CD4-positive, CD25-positive, alpha-beta regulatory T cell (primary cell): ENCODE measurements around the gene NUP160. TPM values are rescaled to one million over a fixed set of nuclear protein-coding genes. Genes with fewer than 3 reads are reported as not detected.
"Not testable (repeated sequence)": the region's sequence is repeated elsewhere in the genome, so short reads cannot be mapped to it uniquely, and the experiment has no call there.

ENCODE experiments used
- ATAC-seq, 2 donors: fragments of 150-1000 bp; cut with Tn5 transposase; one replicate each; pipeline ENCODE4 v1.10.0; 2021; ENCODE audit warnings: low read depth in 2 of 2, moderate number of reproducible peaks in 2 of 2, moderate library complexity in 1 of 2
- DNase-seq, 3 donors: peaks; one replicate each; pipeline versions ENCODE4 v3.0.0 to v3.0.0-alpha.2; 2012 to 2022; ENCODE audit warnings: mixed read lengths in 1 of 3
- H3K27ac ChIP-seq: one replicate; pipeline ENCODE4 v1.7.0; 2013; ENCODE audit warnings: mild to moderate bottlenecking, low read length; ENCODE audit not compliant: insufficient read depth, poor library complexity, severe bottlenecking
- H3K27me3 ChIP-seq: one replicate; pipeline ENCODE4 v1.7.0; 2013; ENCODE audit warnings: low read length; ENCODE audit not compliant: control insufficient read depth, insufficient read depth
- H3K36me3 ChIP-seq: one replicate; pipeline ENCODE4 v1.7.0; 2013; ENCODE audit warnings: mild to moderate bottlenecking, low read length, moderate library complexity; ENCODE audit not compliant: control insufficient read depth, insufficient read depth
- H3K4me1 ChIP-seq: 2 replicates; pipeline ENCODE4 v1.7.0; 2013; ENCODE audit warnings: mild to moderate bottlenecking, low read length; ENCODE audit not compliant: insufficient read depth, control insufficient read depth, poor library complexity, severe bottlenecking
- H3K4me3 ChIP-seq: one replicate; pipeline ENCODE4 v1.7.0; 2013; ENCODE audit warnings: low read depth, mild to moderate bottlenecking, low read length, moderate library complexity
- H3K9me3 ChIP-seq, 2 experiments: 1 replicate in 1 of 2; 2 replicates in 1 of 2; pipeline ENCODE4 v1.7.0; 2013; ENCODE audit warnings: low read length in 2 of 2, mild to moderate bottlenecking in 1 of 2, moderate library complexity in 1 of 2; ENCODE audit not compliant: control insufficient read depth in 2 of 2
- H3K27ac Mint-ChIP-seq, 3 donors: one replicate each; pipeline ENCODE4 v1.8.0; 2020 to 2022; ENCODE audit warnings: mild to moderate bottlenecking in 3 of 3, mixed read lengths in 3 of 3, moderate library complexity in 2 of 3
- H3K27me3 Mint-ChIP-seq: one replicate; pipeline ENCODE4 v1.8.0; 2022; ENCODE audit warnings: mild to moderate bottlenecking, mixed read lengths
- H3K36me3 Mint-ChIP-seq: one replicate; pipeline ENCODE4 v1.8.0; 2020; ENCODE audit warnings: mixed read lengths
- H3K4me1 Mint-ChIP-seq, 4 donors: one replicate each; pipeline ENCODE4 v1.8.0; 2020 to 2022; ENCODE audit warnings: mixed read lengths in 4 of 4, mild to moderate bottlenecking in 1 of 4
- H3K4me3 Mint-ChIP-seq, 4 donors: one replicate each; pipeline ENCODE4 v1.8.0; 2020 to 2022; ENCODE audit warnings: mild to moderate bottlenecking in 4 of 4, mixed read lengths in 4 of 4, moderate library complexity in 3 of 4
- H3K9me3 Mint-ChIP-seq, 7 donors: one replicate each; pipeline ENCODE4 v1.8.0; 2020 to 2022; ENCODE audit warnings: mixed read lengths in 7 of 7, mild to moderate bottlenecking in 3 of 7, moderate library complexity in 2 of 7
- polyA plus RNA-seq, 4 donors: library from polyadenylated mRNA; unstranded; fragments of 300-500 nt; fragmentation: Illumina TruSeq; gene quantifications; one replicate each; pipeline ENCODE4 v1.2.3, GENCODE V29; 2021
- total RNA-seq: library from RNA; stranded (reverse); gene quantifications from one replicate; pipeline ENCODE4 v1.2.3, GENCODE V29; 2022

Gene NUP160
- total and polyA plus RNA-seq, 5 donors from 2014 or later, result 23.5 to 43.0 (median 25.0) TPM

- H3K27ac Mint-ChIP-seq, result no peak overlapping the region
Observed at GRCh38 chr11:47783087-47783610, 65.0 kb downstream of the NUP160 start.

DNA sequence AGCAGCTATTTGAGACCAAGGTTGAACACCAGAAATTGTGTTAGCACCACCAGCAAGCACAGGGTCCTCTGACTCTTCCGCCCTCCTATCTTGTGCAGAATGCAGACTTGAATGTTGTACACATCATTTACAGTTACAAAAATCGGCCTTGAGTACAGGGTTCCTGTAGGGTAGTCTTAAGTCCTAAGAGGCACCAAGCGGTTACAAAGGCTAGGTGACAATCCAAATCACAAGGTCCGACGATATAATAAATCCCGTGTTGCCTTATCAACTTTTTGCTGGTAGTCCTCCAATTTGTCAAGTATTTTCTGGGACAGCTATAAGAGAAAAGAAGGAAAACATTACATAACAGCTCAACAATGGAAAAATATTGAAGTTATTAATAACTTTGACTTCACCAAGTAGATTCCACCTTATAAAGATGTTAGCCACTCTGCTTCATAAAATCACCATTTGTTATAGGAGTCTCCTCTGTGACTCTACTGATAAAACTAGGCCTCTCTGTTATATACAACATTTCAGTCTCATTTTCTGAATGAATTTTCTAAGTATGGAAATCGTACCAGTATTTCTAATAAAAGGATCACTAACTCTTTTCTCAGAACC, 69.2 kb downstream of the NUP160 start:
- Mint-ChIP-seq H3K27me3 (no peaks in the 10 kb centered on the region), H3K36me3 (peaks cover 26% of the 10 kb centered on the region), H3K4me3 (no peak overlapping the region), H3K4me1 (peaks cover 0 to 5% (median 2%) of the 10 kb centered on the region in 4 donors), H3K27ac (peak overlapping the region in 1 of 3 donors; percentile 14), H3K9me3 (no peaks in the 10 kb centered on the region)
- Histone ChIP-seq H3K4me1 (no peaks in the 10 kb centered on the region), H3K9me3 (no peaks in the 10 kb centered on the region), H3K4me3 (no peak overlapping the region), H3K27me3 (no peaks in the 10 kb centered on the region), H3K27ac (no peak overlapping the region), H3K36me3 (peaks cover 58% of the 10 kb centered on the region)
- DNase-seq (no peak), ATAC-seq (no peak)

More at GRCh38 chr11:47783087-47783610, 65.0 kb downstream of the NUP160 start:
- Histone ChIP-seq H3K27ac (no peak overlapping the region), H3K9me3 (no peaks in the 10 kb centered on the region), H3K4me1 (no peaks in the 10 kb centered on the region), H3K4me3 (no peak overlapping the region), H3K36me3 (peaks cover 66% of the 10 kb centered on the region), H3K27me3 (no peaks in the 10 kb centered on the region)
- DNase-seq (no peak), ATAC-seq (no peak)
- Mint-ChIP-seq H3K27me3 (no peaks in the 10 kb centered on the region), H3K4me1 (no peaks in the 10 kb centered on the region), H3K9me3 (no peaks in the 10 kb centered on the region), H3K4me3 (no peak overlapping the region), H3K36me3 (peaks cover 36% of the 10 kb centered on the region)

DNA sequence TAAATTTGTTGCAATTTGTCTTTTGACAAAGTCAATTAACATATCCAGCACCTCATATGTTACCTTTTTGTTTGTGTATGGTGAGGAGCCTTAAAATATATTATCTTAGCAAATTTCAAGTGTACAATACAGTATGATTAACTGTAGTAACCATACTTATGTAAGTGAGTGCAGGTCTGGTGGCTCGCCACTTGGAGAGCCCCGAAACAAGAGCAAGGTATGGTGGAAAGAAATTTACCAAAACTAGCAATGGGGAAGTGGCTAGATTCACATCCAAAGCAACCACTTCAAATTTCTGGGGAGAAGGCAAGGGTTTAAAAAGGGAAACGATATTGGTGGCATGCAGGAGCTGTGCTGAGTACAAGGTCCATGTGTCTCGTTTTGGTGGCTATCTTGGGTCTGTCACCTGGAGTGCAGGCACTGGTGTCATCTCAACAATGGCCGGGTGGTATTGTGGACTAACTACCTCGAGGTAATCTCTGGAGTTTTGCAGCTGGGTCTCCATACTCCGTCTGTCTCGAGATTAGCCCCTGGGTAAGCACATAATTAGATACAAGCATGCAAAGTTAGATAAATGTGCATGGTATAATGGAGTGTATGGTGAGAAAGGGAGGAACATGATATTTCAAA, 72.8 kb downstream of the NUP160 start:
- DNase-seq (no peak), ATAC-seq (no peak)
- Histone ChIP-seq H3K27ac (no peak overlapping the region), H3K4me3 (no peak overlapping the region), H3K9me3 (no peaks in the 10 kb centered on the region), H3K4me1 (no peaks in the 10 kb centered on the region), H3K36me3 (peaks cover 39% of the 10 kb centered on the region), H3K27me3 (no peaks in the 10 kb centered on the region)
- H3K27ac Mint-ChIP-seq, result peak overlapping the region in 1 of 3 donors; percentile 7
- H3K36me3 Mint-ChIP-seq, result peaks cover 16% of the 10 kb centered on the region
- H3K27me3 Mint-ChIP-seq, result no peaks in the 10 kb centered on the region
- H3K4me1 Mint-ChIP-seq, result peaks cover 0 to 5% (median 2%) of the 10 kb centered on the region in 4 donors
- H3K4me3 Mint-ChIP-seq, result no peak overlapping the region
- no peaks in the 10 kb centered on the region for H3K9me3 Mint-ChIP-seq

DNA sequence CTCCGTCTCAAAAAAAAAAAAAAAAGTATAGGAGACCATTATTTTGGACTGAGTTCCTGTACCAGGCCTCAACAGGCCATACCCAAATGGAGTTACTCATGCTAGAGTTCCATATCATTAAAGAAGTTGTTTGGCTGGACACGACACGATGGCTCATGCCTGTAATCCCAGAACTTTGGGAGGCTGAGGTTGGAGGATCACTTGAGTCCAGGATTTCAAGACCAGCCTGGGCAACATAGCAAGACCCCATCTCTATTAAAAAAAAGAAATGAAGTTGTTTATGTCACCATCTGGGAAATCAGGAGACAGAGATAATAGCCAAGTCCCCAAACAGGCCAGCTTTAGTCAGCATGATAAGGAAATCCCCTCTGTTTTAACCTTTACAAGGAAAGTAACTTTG, 74.3 kb downstream of the NUP160 start:
- ATAC-seq, result no peak
- H3K4me1 ChIP-seq, result no peaks in the 10 kb centered on the region
- DNase-seq, result no peak
- H3K4me3 ChIP-seq, result no peak overlapping the region
- no peaks in the 10 kb centered on the region for H3K9me3 ChIP-seq
- H3K36me3 ChIP-seq, result peaks cover 25% of the 10 kb centered on the region
- Mint-ChIP-seq H3K4me3 (no peak overlapping the region), H3K27me3 (no peaks in the 10 kb centered on the region), H3K4me1 (peaks cover 0 to 11% (median 3%) of the 10 kb centered on the region in 4 donors), H3K27ac (no peak overlapping the region), H3K9me3 (no peaks in the 10 kb centered on the region), H3K36me3 (peaks cover 10% of the 10 kb centered on the region)
- H3K27me3 ChIP-seq, result no peaks in the 10 kb centered on the region
- no peak overlapping the region for H3K27ac ChIP-seq

DNA sequence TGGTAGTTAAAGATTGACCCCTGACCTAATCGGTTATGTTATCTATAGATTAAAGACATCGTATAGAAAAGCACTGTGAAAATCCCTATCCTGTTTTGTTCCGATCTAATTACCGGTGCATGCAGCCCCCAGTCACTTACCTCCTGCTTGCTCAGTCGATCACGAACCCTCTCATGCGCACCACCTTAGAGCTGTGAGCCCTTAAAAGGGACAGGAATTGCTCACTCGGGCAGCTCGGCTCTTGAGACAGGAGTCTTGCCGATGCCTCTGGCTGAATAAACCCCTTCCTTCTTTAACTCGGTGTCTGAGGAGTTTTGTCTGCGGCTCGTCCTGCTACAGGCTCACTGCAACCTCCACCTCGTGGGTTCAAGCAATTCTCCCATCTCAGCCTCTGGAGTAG, 78.6 kb downstream of the NUP160 start:
- not testable (repeated sequence) for DNase-seq, ATAC-seq, H3K36me3 ChIP-seq, H3K4me3 ChIP-seq, H3K9me3 Mint-ChIP-seq, H3K9me3 ChIP-seq, H3K27ac ChIP-seq, H3K27me3 Mint-ChIP-seq, H3K36me3 Mint-ChIP-seq, H3K27me3 ChIP-seq
- H3K4me1 ChIP-seq, result peaks cover 29% of the 10 kb centered on the region
- Mint-ChIP-seq H3K4me1 (peaks cover 7 to 34% (median 22%) of the 10 kb centered on the region in 4 donors), H3K4me3 (peak overlapping the region in 3 of 4 donors; percentile 22 to 88 (median 70)), H3K27ac (peak overlapping the region in 2 of 3 donors; percentile 20 to 47)

DNA sequence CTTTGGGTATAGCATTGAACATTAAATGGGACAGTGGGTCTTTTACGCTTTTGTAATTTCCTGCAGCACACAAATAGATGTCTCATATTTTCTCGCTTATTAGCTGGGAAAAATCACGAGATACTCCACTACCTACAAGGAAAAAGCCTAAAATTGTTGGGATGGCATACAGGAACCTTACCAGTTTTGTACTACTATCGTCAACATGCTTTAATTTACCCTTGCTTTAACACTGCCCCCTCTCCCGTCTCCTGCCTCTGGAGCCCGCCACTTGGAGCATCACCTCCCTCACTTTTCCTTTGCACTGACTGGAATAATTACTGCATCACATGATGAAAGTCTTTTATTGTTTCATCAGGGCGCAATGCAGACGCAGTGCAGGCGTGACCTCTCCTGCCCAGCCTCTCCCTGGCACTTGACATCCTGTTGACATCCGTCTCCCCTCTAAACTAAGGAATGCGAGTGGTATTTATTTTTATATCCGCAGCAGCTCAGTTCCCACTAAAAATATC, 80.0 kb downstream of the NUP160 start:
- H3K36me3 ChIP-seq, result peaks cover 13% of the 10 kb centered on the region
- H3K9me3 ChIP-seq, result no peaks in the 10 kb centered on the region
- H3K27ac ChIP-seq, result peak overlapping the region; percentile 99
- peaks cover 5% of the 10 kb centered on the region for H3K27me3 Mint-ChIP-seq
- H3K4me3 Mint-ChIP-seq, result peak overlapping the region; percentile 86 to 98 (median 95)
- DNase-seq (peak in 1 of 3 donors; percentile 62), ATAC-seq (no peak)
- H3K4me1 ChIP-seq, result peaks cover 38% of the 10 kb centered on the region
- H3K27me3 ChIP-seq, result no peaks in the 10 kb centered on the region
- H3K4me1 Mint-ChIP-seq, result peaks cover 7 to 41% (median 24%) of the 10 kb centered on the region in 4 donors
- no peaks in the 10 kb centered on the region for H3K9me3 Mint-ChIP-seq
- H3K36me3 Mint-ChIP-seq, result no peaks in the 10 kb centered on the region
- H3K4me3 ChIP-seq, result peak overlapping the region; percentile 82
- peak overlapping the region; percentile 99 to 100 (median 100) for H3K27ac Mint-ChIP-seq

DNA sequence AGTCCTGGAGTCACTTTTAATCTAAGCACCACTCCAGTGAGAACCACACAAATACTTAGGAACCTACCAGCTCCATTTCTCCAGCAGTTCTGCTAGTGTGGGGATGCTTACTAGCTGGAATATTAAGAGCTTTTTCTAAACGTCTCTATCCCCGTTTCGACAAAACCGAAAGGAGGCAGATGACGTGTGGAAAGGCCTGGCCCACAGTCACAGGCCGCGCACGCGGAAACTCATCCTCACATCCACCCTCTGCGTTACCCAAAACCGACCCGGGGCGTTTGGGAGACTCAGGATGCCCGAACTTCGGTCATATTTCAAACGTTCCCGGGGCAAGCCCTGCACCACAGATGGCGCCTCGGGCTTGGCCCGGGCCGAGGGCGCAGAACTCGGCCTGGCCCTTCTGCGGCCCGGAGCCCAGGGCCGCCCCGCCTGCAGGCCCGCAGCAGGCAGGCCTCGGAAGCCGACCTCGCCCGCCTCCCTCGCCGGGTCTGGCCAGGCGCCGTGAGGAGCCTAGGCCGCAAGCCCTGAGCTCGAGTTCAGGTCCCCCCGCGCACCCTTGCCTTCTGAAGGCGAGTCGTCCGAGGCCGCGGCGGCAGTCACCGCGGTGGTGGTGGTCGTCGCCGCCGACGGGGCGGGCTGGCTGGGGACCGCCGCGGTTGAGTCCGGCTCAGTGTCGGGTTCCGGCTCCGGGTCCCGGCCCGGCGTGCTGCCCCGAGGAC, 81.5 kb downstream of the NUP160 start:
- no peaks in the 10 kb centered on the region for H3K9me3 Mint-ChIP-seq
- H3K4me3 Mint-ChIP-seq, result peak overlapping the region; percentile 95 to 98 (median 96)
- Histone ChIP-seq H3K27ac (peak overlapping the region; percentile 99), H3K4me3 (peak overlapping the region; percentile 97), H3K4me1 (peaks cover 38% of the 10 kb centered on the region), H3K36me3 (peaks cover 28% of the 10 kb centered on the region), H3K9me3 (no peaks in the 10 kb centered on the region), H3K27me3 (no peaks in the 10 kb centered on the region)
- peaks cover 5% of the 10 kb centered on the region for H3K27me3 Mint-ChIP-seq
- peaks cover 7 to 41% (median 24%) of the 10 kb centered on the region in 4 donors for H3K4me1 Mint-ChIP-seq
- H3K27ac Mint-ChIP-seq, result peak overlapping the region; percentile 97 to 99 (median 98)
- no peaks in the 10 kb centered on the region for H3K36me3 Mint-ChIP-seq
- ATAC-seq (peak; percentile 31 to 33), DNase-seq (peak; percentile 64 to 87 (median 83))
